Measurements from ENCODE around the gene CHRND. TPM values are rescaled to one million over a fixed set of nuclear protein-coding genes. Genes with fewer than 3 reads are reported as not detected.

CHRND gene
- total RNA-seq, 4 donors from 2014 or later = not detected

DNA sequence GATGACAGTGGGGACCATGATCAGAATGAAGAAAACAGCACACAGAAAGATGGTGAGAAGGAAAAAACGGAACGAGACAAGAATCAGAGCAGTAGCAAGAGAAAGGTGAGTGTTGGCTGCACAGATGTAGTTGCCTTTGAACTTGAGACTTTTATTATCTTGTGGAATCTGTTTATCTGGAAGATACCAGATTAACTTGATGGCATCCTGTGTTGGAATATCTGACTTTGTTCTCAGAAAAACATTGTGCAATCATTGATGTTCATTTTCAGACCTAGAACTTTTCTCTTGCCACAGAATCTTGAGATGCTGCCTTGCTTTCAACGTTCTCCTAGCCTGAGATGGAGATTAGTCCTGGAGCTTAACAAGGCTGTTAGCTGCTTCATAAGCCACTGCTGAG lies 30.5 kb downstream of the CHRND start:
- Histone ChIP-seq H3K9me3 (no peaks in the 10 kb centered on the region), H3K27me3 (no peaks in the 10 kb centered on the region), H3K27ac (no peak overlapping the region), H3K4me3 (no peak overlapping the region), H3K36me3 (peaks cover 0 to 75% (median 21%) of the 10 kb centered on the region in 3 donors), H3K4me1 (peaks cover 6 to 27% (median 13%) of the 10 kb centered on the region in 3 donors)
- intact Hi-C loops (cut with DNase I) = no loop called here
- TF ChIP-seq, protein P1, sequence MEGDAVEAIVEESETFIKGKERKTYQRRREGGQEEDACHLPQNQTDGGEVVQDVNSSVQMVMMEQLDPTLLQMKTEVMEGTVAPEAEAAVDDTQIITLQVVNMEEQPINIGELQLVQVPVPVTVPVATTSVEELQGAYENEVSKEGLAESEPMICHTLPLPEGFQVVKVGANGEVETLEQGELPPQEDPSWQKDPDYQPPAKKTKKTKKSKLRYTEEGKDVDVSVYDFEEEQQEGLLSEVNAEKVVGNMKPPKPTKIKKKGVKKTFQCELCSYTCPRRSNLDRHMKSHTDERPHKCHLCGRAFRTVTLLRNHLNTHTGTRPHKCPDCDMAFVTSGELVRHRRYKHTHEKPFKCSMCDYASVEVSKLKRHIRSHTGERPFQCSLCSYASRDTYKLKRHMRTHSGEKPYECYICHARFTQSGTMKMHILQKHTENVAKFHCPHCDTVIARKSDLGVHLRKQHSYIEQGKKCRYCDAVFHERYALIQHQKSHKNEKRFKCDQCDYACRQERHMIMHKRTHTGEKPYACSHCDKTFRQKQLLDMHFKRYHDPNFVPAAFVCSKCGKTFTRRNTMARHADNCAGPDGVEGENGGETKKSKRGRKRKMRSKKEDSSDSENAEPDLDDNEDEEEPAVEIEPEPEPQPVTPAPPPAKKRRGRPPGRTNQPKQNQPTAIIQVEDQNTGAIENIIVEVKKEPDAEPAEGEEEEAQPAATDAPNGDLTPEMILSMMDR (IDR thresholded peaks at IDR 0.05) = no peak
- TF ChIP-seq POLR2A (IDR thresholded peaks at IDR 0.05) = no peak
- WGBS, 2 donors = 75 to 92% methylated on average over 3 of the region's 3 CpGs
- DNase-seq = no peak

DNA sequence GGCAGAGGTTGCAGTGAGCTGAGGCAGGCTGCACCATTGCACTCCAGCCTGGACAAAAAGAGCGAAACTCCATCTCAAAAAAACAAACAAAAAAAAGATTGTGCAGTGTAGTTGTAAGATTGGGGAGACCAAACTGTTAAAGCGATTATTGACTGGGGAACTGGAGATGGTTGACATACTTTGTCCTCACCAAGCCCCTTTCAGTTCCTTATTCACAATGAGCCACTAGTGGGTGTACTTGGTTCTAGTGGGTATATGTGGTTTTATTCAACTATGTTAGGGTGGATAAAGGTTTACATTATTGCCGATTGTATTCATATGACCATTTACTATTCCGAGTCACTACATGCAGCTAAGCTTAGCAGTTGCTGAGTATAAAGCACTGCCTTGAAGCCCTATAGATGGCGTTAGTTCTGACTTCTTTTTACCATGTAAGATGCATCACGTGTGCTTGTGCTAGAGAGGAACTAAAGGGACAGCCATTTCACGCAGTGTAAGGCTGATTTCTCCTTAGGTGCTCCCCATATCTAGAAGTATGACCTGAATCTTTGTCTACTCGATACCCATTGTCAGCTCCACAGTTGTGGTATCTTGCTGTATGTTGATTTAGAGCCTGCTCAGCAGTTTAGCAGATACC lies 36.7 kb downstream of the CHRND start:
- no peaks in the 10 kb centered on the region for H3K9me3 ChIP-seq
- DNase-seq = no peak
- H3K27ac ChIP-seq = no peak overlapping the region
- 77 to 90% methylated on average over 8 of the region's 8 CpGs for WGBS, 2 donors
- no peak overlapping the region for H3K4me3 ChIP-seq
- peaks cover 11 to 98% (median 39%) of the 10 kb centered on the region in 3 donors for H3K36me3 ChIP-seq
- peaks cover 0 to 8% (median 0%) of the 10 kb centered on the region in 3 donors for H3K4me1 ChIP-seq
- H3K27me3 ChIP-seq = no peaks in the 10 kb centered on the region
- no peak for TF ChIP-seq POLR2A (IDR thresholded peaks at IDR 0.05)
- TF ChIP-seq, protein P1 (IDR thresholded peaks at IDR 0.05) = no peak
- intact Hi-C loops (cut with DNase I) = no loop called here

DNA sequence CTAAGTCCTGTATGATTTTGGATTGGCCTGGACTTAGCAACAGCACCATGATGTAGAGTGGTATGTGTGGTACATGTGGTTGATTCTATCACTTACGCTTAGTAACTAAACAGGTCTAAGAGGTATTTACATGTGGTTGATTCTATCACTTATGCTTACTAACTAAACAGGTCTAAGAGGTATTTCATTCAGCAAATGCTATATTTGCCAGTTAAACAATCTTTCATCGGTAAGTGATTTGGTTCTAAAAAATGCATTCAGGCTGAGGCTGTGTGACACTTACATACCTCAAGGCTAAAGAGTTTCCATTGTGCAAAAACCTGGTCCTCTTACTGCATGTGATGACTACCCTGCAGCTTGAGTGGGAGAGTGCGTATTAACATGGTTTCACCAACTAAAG lies 37.6 kb downstream of the CHRND start:
- intact Hi-C loops (cut with DNase I) = no loop called here
- no peak overlapping the region for H3K27ac ChIP-seq
- TF ChIP-seq POLR2A (IDR thresholded peaks at IDR 0.05) = no peak
- TF ChIP-seq, protein P1 (IDR thresholded peaks at IDR 0.05) = no peak
- H3K27me3 ChIP-seq = no peaks in the 10 kb centered on the region
- H3K4me1 ChIP-seq = peaks cover 0 to 17% (median 3%) of the 10 kb centered on the region in 3 donors
- DNase-seq = no peak
- no peaks in the 10 kb centered on the region for H3K9me3 ChIP-seq
- 33 to 69% methylated on average over 3 of the region's 3 CpGs for WGBS, 2 donors
- peaks cover 15 to 98% (median 38%) of the 10 kb centered on the region in 3 donors for H3K36me3 ChIP-seq
- no peak overlapping the region for H3K4me3 ChIP-seq

DNA sequence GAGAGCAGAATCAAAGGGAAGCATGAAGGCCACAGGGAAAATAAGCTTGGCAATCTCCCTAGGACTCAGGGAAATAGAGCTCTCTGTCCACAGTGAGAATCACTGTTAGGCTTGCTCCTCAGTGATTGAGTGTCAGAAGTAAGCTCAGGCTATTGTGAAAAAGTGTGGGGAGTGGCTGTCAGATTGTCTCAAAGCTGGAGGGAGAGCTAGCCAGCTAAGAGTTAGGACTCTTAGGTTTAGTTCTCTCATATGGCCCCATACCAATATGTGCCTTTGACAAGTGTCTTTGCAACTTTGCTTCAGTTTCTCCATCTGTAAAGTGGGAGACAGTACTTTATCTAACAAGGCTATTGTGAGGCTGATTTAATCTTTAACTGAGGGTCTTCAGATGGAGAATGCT lies 41.8 kb downstream of the CHRND start:
- H3K27me3 ChIP-seq = no peaks in the 10 kb centered on the region
- H3K4me3 ChIP-seq = no peak overlapping the region
- no peak for DNase-seq
- peak overlapping the region in 3 of 4 donors; percentile 4 to 42 (median 19) for H3K27ac ChIP-seq
- TF ChIP-seq, protein P1 (IDR thresholded peaks at IDR 0.05) = no peak
- no peak for TF ChIP-seq POLR2A (IDR thresholded peaks at IDR 0.05)
- intact Hi-C loops (cut with DNase I) = no loop called here
- H3K4me1 ChIP-seq = peaks cover 0 to 18% (median 3%) of the 10 kb centered on the region in 3 donors
- no peaks in the 10 kb centered on the region for H3K9me3 ChIP-seq
- peaks cover 22 to 100% (median 32%) of the 10 kb centered on the region in 3 donors for H3K36me3 ChIP-seq

DNA sequence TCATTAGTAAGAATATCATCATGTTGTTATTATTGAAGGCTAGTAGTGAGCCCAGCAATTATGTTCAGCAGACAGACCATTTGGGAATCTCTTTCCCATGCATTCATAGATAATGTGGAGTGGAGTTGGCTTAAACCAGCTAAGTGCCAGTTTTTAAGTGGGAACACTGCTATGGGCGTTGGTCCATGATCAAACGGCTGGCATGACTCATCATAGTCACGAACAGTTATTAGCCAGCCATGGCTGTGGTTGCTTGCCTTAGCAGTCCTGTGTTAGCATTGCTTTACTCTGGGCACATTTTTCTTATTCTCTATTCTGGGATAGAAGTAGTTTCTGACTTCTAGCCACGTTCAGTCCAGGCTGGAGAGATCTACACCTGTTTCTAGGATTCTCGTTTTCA lies 42.2 kb downstream of the CHRND start:
- Histone ChIP-seq H3K27ac (peak overlapping the region in 3 of 4 donors; percentile 4 to 42 (median 19)), H3K36me3 (peaks cover 22 to 100% (median 32%) of the 10 kb centered on the region in 3 donors), H3K4me1 (peaks cover 0 to 18% (median 3%) of the 10 kb centered on the region in 3 donors), H3K4me3 (no peak overlapping the region), H3K9me3 (no peaks in the 10 kb centered on the region), H3K27me3 (no peaks in the 10 kb centered on the region)
- WGBS, 2 donors = 34 to 40% methylated on average over 5 of the region's 5 CpGs
- intact Hi-C loops (cut with DNase I) = no loop called here
- TF ChIP-seq, protein P1 (IDR thresholded peaks at IDR 0.05) = no peak
- TF ChIP-seq POLR2A (IDR thresholded peaks at IDR 0.05) = no peak
- no peak for DNase-seq
